Lower leg skin (tissue), 4 donors: ENCODE measurements around the gene RGS9. TPM values are rescaled to one million over a fixed set of nuclear protein-coding genes. Genes with fewer than 3 reads are reported as not detected.
A peak's percentile ranks its signal among the peaks of the same experiment; 100 is the strongest.

Experiments used
- DNase-seq, 2 donors: peaks; one replicate each; pipeline ENCODE4 v3.0.0-alpha.2; 2019; ENCODE audit warnings: low spot score in 2 of 2
- H3K4me3 ChIP-seq: fragments of 200-600 bp; sonication (generic); 2 replicates; pipeline ENCODE4 v1.5.1; 2017; ENCODE audit warnings: mild to moderate bottlenecking, low read depth; ENCODE audit not compliant: poor library complexity, severe bottlenecking
- POLR2A ChIP-seq, 2 donors: fragments of 450-650 bp; IDR thresholded peaks; one replicate each; pipeline ENCODE4 v1.6.1; 2016 to 2017; ENCODE audit warnings: antibody characterized with exemption in 2 of 2, mild to moderate bottlenecking in 1 of 2, moderate library complexity in 1 of 2
- WGBS, 2 donors: methylation state at CpG; one replicate each; pipeline ENCODE4 v1.1.5; 2018; 5-methylcytosine and 5-hydroxymethylcytosine counted together
- intact Hi-C: fragments of 100-400 bp; cut with DNase I; formaldehyde crosslinking; loops from one replicate; pipeline ENCODE4 v1.15.0; 2023; ENCODE audit warnings: low total_unique reads
- total RNA-seq, 4 donors: library from RNA; depleted of rRNA; stranded (reverse); fragments of >200 nt; gene quantifications; one replicate each; pipeline ENCODE4 v1.1.0, GENCODE V29; 2016
- TF ChIP-seq, protein P1 (sequence below), 3 donors: fragments of 450-650 bp; IDR thresholded peaks; one replicate each; pipeline ENCODE4 v1.5.1; 2016; ENCODE audit warnings: antibody characterized with exemption in 3 of 3, mild to moderate bottlenecking in 3 of 3, moderate library complexity in 2 of 3

The RGS9 gene
- total RNA-seq, 4 donors from 2014 or later, result 1.4 to 8.9 (median 4.6) TPM

- 74 to 84% methylated on average over 2 of the region's 2 CpGs for WGBS, 2 donors
- TF ChIP-seq, protein P1, sequence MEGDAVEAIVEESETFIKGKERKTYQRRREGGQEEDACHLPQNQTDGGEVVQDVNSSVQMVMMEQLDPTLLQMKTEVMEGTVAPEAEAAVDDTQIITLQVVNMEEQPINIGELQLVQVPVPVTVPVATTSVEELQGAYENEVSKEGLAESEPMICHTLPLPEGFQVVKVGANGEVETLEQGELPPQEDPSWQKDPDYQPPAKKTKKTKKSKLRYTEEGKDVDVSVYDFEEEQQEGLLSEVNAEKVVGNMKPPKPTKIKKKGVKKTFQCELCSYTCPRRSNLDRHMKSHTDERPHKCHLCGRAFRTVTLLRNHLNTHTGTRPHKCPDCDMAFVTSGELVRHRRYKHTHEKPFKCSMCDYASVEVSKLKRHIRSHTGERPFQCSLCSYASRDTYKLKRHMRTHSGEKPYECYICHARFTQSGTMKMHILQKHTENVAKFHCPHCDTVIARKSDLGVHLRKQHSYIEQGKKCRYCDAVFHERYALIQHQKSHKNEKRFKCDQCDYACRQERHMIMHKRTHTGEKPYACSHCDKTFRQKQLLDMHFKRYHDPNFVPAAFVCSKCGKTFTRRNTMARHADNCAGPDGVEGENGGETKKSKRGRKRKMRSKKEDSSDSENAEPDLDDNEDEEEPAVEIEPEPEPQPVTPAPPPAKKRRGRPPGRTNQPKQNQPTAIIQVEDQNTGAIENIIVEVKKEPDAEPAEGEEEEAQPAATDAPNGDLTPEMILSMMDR (IDR thresholded peaks at IDR 0.05), result no peak
- TF ChIP-seq POLR2A (IDR thresholded peaks at IDR 0.05), result no peak
- H3K4me3 ChIP-seq, result no peak overlapping the region
- intact Hi-C loops, result no loop called here
- DNase-seq, result no peak
Measured at GRCh38 chr17:65097110-65097509, 40.1 kb upstream of the RGS9 start.

- intact Hi-C loops, result no loop called here
- TF ChIP-seq, protein P1 (IDR thresholded peaks at IDR 0.05), result no peak
- TF ChIP-seq POLR2A (IDR thresholded peaks at IDR 0.05), result no peak
- H3K4me3 ChIP-seq, result no peak overlapping the region
- no peak for DNase-seq
Measured at GRCh38 chr17:65099475-65099874, 37.7 kb upstream of the RGS9 start.

GRCh38 chr17:65099941-65100315 lies 37.2 kb upstream of the RGS9 start:
- H3K4me3 ChIP-seq, result no peak overlapping the region
- 5 to 7% methylated on average over 5 of the region's 5 CpGs for WGBS, 2 donors
- TF ChIP-seq POLR2A (IDR thresholded peaks at IDR 0.05), result no peak
- TF ChIP-seq, protein P1 (IDR thresholded peaks at IDR 0.05), result no peak
- peak; percentile 72 to 95 for DNase-seq
- intact Hi-C loops, result no loop called here

DNA sequence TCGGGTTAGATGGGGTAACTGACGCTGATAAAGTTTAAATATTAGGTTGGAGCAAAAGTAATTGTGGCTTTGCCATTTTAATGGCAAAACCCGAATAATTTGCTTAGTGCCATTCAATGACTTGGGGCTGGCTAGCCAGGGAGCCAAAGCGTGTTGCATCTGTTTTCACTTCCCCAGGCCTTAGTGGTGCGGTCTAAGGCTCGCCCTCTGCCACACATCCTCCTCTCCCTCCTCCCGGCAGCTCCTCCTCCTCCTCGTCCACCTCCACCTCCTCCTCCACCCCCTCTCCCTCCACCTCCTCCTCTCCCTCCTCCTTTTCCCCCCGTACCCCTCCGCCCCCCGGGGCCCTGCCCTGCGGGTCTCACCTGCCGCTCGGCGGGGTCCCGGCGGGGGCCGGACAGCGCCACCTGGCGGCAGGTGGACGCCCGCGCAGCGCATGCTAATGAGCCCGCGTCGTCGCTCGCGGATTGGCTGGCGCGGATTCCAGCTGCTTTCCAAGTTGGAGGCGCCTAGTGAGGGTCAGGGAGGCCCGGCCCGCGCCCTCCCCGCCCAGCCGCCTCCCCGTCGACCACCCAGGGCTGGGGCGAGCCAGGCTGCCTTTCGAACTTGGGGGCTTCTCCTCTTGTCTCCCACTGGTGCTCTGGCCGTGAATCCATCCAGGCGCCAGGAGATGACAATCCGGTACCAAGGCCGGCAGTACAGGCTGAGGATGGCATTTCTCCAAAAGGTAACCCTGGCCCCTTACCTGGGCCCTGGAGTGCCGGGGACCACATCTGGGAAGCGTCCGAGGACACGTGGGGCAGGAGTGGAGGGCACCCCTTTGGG lies 36.6 kb upstream of the RGS9 start:
- intact Hi-C loops, result no loop called here
- DNase-seq, result peak; percentile 83 to 97
- 2 to 3% methylated on average over 34 to 49 of the region's 50 CpGs for WGBS, 2 donors
- no peak overlapping the region for H3K4me3 ChIP-seq
- TF ChIP-seq, protein P1 (IDR thresholded peaks at IDR 0.05), result peak in 1 of 3 donors; percentile 83
- TF ChIP-seq POLR2A (IDR thresholded peaks at IDR 0.05), result no peak

DNA sequence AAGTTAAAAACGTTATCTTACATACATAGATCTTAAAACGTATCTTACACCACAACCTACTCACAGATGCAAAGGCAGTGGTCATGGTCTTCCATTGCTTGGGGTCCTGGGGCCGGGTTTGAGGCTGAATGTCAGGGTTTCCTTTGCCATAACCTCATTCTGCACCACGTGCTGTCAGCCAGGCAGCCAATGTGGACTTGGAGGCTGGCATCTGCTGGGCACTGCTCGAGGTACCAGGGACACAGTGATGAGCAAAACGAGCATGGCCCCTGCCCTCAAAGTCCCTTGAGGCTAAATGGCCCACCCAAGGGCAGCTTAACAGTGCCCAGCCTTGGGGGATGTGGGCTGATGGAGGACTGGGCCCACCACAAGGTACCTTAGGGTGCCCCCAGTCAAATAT lies 35.8 kb upstream of the RGS9 start:
- H3K4me3 ChIP-seq, result no peak overlapping the region
- DNase-seq, result no peak
- intact Hi-C loops, result no loop called here
- WGBS, 2 donors, result 59% methylated on average over 6 of the region's 6 CpGs
- TF ChIP-seq, protein P1 (IDR thresholded peaks at IDR 0.05), result no peak
- TF ChIP-seq POLR2A (IDR thresholded peaks at IDR 0.05), result no peak

- DNase-seq, result peak in 1 of 2 donors; percentile 67
- no peak for TF ChIP-seq POLR2A (IDR thresholded peaks at IDR 0.05)
- TF ChIP-seq, protein P1 (IDR thresholded peaks at IDR 0.05), result no peak
- H3K4me3 ChIP-seq, result no peak overlapping the region
- intact Hi-C loops, result no loop called here
- 88 to 90% methylated on average over 4 to 5 of the region's 5 CpGs for WGBS, 2 donors
Measured at GRCh38 chr17:65102235-65102634, 34.9 kb upstream of the RGS9 start.
